Ascending aorta (tissue), 2 donors: ENCODE data around the gene RNASE12. TPM values are rescaled to one million over a fixed set of nuclear protein-coding genes. Genes with fewer than 3 reads are reported as not detected.
"Not testable (repeated sequence)": the region's sequence is repeated elsewhere in the genome, so short reads cannot be mapped to it uniquely, and the experiment has no call there.

ENCODE experiments used
- DNase-seq, 2 donors: peaks; one replicate each; pipeline ENCODE4 v3.0.0-alpha.2; 2019; ENCODE audit warnings: low spot score in 2 of 2
- H3K27ac ChIP-seq, 2 donors: fragments of 200-600 bp; sonication (generic); one replicate each; pipeline ENCODE4 v1.5.1; 2016 to 2017; ENCODE audit warnings: mild to moderate bottlenecking in 1 of 2
- H3K27me3 ChIP-seq: fragments of 200-600 bp; sonication (generic); one replicate; pipeline ENCODE4 v1.5.1; 2017
- H3K36me3 ChIP-seq, 2 donors: fragments of 200-600 bp; sonication (generic); one replicate each; pipeline ENCODE4 v1.5.1; 2016
- H3K4me1 ChIP-seq, 2 donors: fragments of 200-600 bp; sonication (generic); one replicate each; pipeline ENCODE4 v1.5.1; 2016 to 2017; ENCODE audit warnings: mild to moderate bottlenecking in 1 of 2
- H3K4me3 ChIP-seq, 2 donors: fragments of 200-600 bp; sonication (generic); one replicate each; pipeline ENCODE4 v1.5.1; 2016 to 2017; ENCODE audit warnings: mild to moderate bottlenecking in 1 of 2
- H3K9me3 ChIP-seq, 2 donors: fragments of 200-600 bp; sonication (generic); one replicate each; pipeline ENCODE4 v1.5.1; 2016
- intact Hi-C: fragments of 100-400 bp; cut with DNase I; formaldehyde crosslinking; loops from one replicate; pipeline ENCODE4 v1.15.1; 2023
- total RNA-seq: library from RNA; depleted of rRNA; stranded (reverse); fragments of >200 nt; gene quantifications from one replicate; pipeline ENCODE4 v1.1.0, GENCODE V29; 2016
- TF ChIP-seq, protein P1 (sequence below), 3 experiments: fragments of 200-600 bp in 2 of 3; fragments of 450-650 bp in 1 of 3; sonication (generic) in 2 of 3; IDR thresholded peaks; one replicate each; pipeline ENCODE4 v1.5.1; 2016 to 2019; ENCODE audit warnings: antibody characterized with exemption in 3 of 3, mild to moderate bottlenecking in 1 of 3, moderate library complexity in 1 of 3

Gene RNASE12
- total RNA-seq, 1 donor from 2014 or later = not detected

- no peaks in the 10 kb centered on the region for H3K36me3 ChIP-seq
- peak overlapping the region in 1 of 2 donors; percentile 13 for H3K4me3 ChIP-seq
- TF ChIP-seq, protein P1, sequence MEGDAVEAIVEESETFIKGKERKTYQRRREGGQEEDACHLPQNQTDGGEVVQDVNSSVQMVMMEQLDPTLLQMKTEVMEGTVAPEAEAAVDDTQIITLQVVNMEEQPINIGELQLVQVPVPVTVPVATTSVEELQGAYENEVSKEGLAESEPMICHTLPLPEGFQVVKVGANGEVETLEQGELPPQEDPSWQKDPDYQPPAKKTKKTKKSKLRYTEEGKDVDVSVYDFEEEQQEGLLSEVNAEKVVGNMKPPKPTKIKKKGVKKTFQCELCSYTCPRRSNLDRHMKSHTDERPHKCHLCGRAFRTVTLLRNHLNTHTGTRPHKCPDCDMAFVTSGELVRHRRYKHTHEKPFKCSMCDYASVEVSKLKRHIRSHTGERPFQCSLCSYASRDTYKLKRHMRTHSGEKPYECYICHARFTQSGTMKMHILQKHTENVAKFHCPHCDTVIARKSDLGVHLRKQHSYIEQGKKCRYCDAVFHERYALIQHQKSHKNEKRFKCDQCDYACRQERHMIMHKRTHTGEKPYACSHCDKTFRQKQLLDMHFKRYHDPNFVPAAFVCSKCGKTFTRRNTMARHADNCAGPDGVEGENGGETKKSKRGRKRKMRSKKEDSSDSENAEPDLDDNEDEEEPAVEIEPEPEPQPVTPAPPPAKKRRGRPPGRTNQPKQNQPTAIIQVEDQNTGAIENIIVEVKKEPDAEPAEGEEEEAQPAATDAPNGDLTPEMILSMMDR (IDR thresholded peaks at IDR 0.05) = no peak
- peaks cover 0 to 3% of the 10 kb centered on the region in 2 donors for H3K4me1 ChIP-seq
- H3K27ac ChIP-seq = no peak overlapping the region
- no peak for DNase-seq
- H3K9me3 ChIP-seq = no peaks in the 10 kb centered on the region
- H3K27me3 ChIP-seq = no peaks in the 10 kb centered on the region
- intact Hi-C loops = no loop called here
These were observed 32.6 kb upstream of the RNASE12 start for GRCh38 chr14:20623798-20624197.

- H3K27ac ChIP-seq = no peak overlapping the region
- no peaks in the 10 kb centered on the region for H3K9me3 ChIP-seq
- intact Hi-C loops = no loop called here
These were observed 31.7 kb upstream of the RNASE12 start for GRCh38 chr14:20622816-20623291.

GRCh38 chr14:20620798-20621478, 29.8 kb upstream of the RNASE12 start:
- no peak for DNase-seq
- Histone ChIP-seq H3K9me3 (no peaks in the 10 kb centered on the region), H3K27ac (no peak overlapping the region), H3K4me3 (no peak overlapping the region), H3K27me3 (no peaks in the 10 kb centered on the region), H3K36me3 (no peaks in the 10 kb centered on the region), H3K4me1 (peaks cover 0 to 3% of the 10 kb centered on the region in 2 donors)
- TF ChIP-seq, protein P1 (IDR thresholded peaks at IDR 0.05) = no peak
- intact Hi-C loops = no loop called here

More at GRCh38 chr14:20622816-20623291, 31.7 kb upstream of the RNASE12 start:
- Histone ChIP-seq H3K36me3 (no peaks in the 10 kb centered on the region), H3K27me3 (no peaks in the 10 kb centered on the region), H3K4me3 (peak overlapping the region in 1 of 2 donors; percentile 38), H3K4me1 (peaks cover 0 to 3% of the 10 kb centered on the region in 2 donors)
- TF ChIP-seq, protein P1 (IDR thresholded peaks at IDR 0.05) = no peak
- DNase-seq = no peak

GRCh38 chr14:20619688-20620087, 28.5 kb upstream of the RNASE12 start:
- H3K4me3 ChIP-seq, DNase-seq, H3K36me3 ChIP-seq, H3K4me1 ChIP-seq, H3K9me3 ChIP-seq, H3K27ac ChIP-seq, H3K27me3 ChIP-seq: not testable (repeated sequence)
- intact Hi-C loops = loop anchor here (10.0 kb wide), 1 partner anchor 475 kb away; the partner anchor contains the start of gene ZNF219

DNA sequence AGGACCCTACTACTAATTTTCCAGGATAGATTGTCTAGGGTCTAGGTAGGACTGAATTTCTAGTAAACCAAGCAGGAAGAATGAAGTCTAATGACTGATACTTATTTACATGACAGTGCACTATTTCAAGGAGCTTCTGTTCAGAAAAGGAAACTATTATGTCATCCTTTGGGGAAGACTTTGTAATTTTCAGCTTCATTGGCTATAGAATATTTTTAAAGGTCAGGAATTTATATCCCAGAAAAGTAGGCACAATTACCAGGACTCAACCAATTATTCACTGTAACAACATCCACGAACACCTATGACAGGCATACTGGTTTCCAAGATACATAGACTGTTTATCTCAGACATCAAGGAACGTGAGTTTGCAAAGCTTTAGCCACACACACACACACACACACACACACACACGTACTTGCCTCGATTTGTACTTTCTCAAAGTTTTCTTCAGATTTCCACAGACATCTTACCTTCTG, 27.1 kb upstream of the RNASE12 start:
- peaks cover 0 to 3% of the 10 kb centered on the region in 2 donors for H3K4me1 ChIP-seq
- TF ChIP-seq, protein P1 (IDR thresholded peaks at IDR 0.05) = no peak
- no peak overlapping the region for H3K4me3 ChIP-seq
- H3K36me3 ChIP-seq = no peaks in the 10 kb centered on the region
- no peaks in the 10 kb centered on the region for H3K27me3 ChIP-seq
- intact Hi-C loops = loop anchor here (10.0 kb wide), 1 partner anchor 476 kb away; the partner anchor contains the start of gene ZNF219
- H3K9me3 ChIP-seq = no peaks in the 10 kb centered on the region
- H3K27ac ChIP-seq = no peak overlapping the region
- DNase-seq = no peak
